PFSK-1 (cell line): ENCODE results near the gene WDR20.

Experiments used
- FOXP2 ChIP-seq: optimal IDR thresholded peaks from 2 replicates; pipeline ENCODE3; 2011; ENCODE audit warnings: borderline replicate concordance, control low read depth, inconsistent platforms; ENCODE audit not compliant: insufficient read depth; ENCODE audit errors: extremely low read length, extremely low read depth
- POLR2AphosphoS5 ChIP-seq: IDR thresholded peaks from 2 replicates; pipeline ENCODE4 v1.6.1; 2012; ENCODE audit warnings: low read depth, mild to moderate bottlenecking, control low read depth, low read length, moderate library complexity
- REST ChIP-seq, 2 experiments: IDR thresholded peaks; 2 replicates each; pipeline versions ENCODE4 v1.6.1 to v1.8.0; 2011 to 2012; ENCODE audit warnings: low read depth in 2 of 2, low read length in 2 of 2, control low read depth in 1 of 2, inconsistent platforms in 1 of 2, mild to moderate bottlenecking in 1 of 2, moderate library complexity in 1 of 2; ENCODE audit not compliant: insufficient read depth in 1 of 2
- SIN3A ChIP-seq: IDR thresholded peaks from 2 replicates; pipeline ENCODE4 v1.6.1; 2012; ENCODE audit warnings: mild to moderate bottlenecking, low read length, moderate library complexity, borderline replicate concordance; ENCODE audit not compliant: insufficient read depth
- TAF1 ChIP-seq: IDR thresholded peaks from 2 replicates; pipeline ENCODE4 v1.6.1; 2012; ENCODE audit warnings: low read length, control low read depth, borderline replicate concordance; ENCODE audit not compliant: insufficient read depth

The WDR20 gene

GRCh38 chr14:102178806-102179205, 39.1 kb downstream of the WDR20 start:
- TF ChIP-seq POLR2AphosphoS5 (no peak), TAF1 (no peak), SIN3A (no peak), FOXP2 (no peak), REST (IDR thresholded peaks at IDR 0.05; ENCODE audit: insufficient read depth in 1 of 2, low read depth in 2 of 2, low read length in 2 of 2) (no peak)

- TF ChIP-seq REST (IDR thresholded peaks at IDR 0.05; ENCODE audit: insufficient read depth in 1 of 2, low read depth in 2 of 2, low read length in 2 of 2), result no peak
- TF ChIP-seq SIN3A, result no peak
- TF ChIP-seq POLR2AphosphoS5, result no peak
- no peak for TF ChIP-seq TAF1
- no peak for TF ChIP-seq FOXP2
Measured at GRCh38 chr14:102180248-102180998, 40.7 kb downstream of the WDR20 start.

- TF ChIP-seq TAF1, result no peak
- TF ChIP-seq SIN3A, result no peak
- TF ChIP-seq FOXP2, result no peak
- TF ChIP-seq REST (IDR thresholded peaks at IDR 0.05; ENCODE audit: insufficient read depth in 1 of 2, low read depth in 2 of 2, low read length in 2 of 2), result no peak
- no peak for TF ChIP-seq POLR2AphosphoS5
Measured at GRCh38 chr14:102181187-102181586, 41.5 kb downstream of the WDR20 start.

- no peak for TF ChIP-seq REST (IDR thresholded peaks at IDR 0.05; ENCODE audit: insufficient read depth in 1 of 2, low read depth in 2 of 2, low read length in 2 of 2)
- TF ChIP-seq FOXP2, result no peak
- no peak for TF ChIP-seq TAF1
- TF ChIP-seq SIN3A, result no peak
- TF ChIP-seq POLR2AphosphoS5, result no peak
Measured at GRCh38 chr14:102182190-102182589, 42.5 kb downstream of the WDR20 start.
